LNCaP clone FGC (cell line): ENCODE results near the gene NACAD.

Experiments
- DNase-seq: peaks from one replicate; pipeline ENCODE4 v3.0.0-alpha.2; 2011; ENCODE audit warnings: low read depth
- H3K4me3 ChIP-seq: 2 replicates; pipeline ENCODE4 v1.5.1; 2011; ENCODE audit warnings: mild to moderate bottlenecking, low read depth, low read length, control low read depth
- TF ChIP-seq, protein P1 (sequence below): IDR thresholded peaks from 2 replicates; pipeline ENCODE4 v1.5.1; 2012; ENCODE audit warnings: mild to moderate bottlenecking; ENCODE audit not compliant: control insufficient read depth, insufficient read depth; ENCODE audit errors: extremely low read depth

The NACAD gene

DNA sequence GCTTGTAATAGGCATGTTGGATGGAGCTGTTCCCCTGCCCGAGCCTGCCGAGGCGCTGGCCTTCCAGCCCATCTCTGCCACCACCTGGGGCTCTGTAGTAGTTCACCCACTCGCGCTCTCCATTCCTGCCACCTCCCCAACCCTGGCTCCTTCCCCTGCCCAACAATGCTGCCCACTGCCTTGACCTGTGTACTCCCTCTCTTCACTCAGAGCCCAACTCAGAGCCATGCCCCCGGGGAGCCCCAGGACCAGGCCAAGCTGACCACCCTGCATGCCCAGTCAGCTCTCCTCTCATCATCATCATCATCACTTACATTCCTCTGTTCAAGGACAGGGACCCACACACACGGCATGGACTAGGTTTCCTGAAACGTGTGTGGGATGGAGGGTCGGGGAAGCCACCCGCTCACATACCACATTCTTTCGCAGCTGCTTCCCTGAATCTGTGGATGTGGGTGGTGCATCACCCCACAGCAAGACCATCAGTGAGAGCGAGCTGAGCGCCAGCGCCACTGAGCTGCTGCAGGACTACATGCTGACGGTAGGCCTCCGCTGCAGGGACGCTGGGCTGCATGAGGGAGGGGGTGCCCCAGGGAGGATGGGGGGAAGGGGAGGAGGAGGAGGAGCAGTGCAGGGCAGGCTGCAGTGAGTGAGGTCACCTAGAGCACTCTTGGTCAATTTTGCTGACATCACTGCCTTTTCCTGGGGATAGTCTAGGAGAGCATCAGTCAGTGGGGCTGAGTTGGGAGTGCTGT is 15.6 kb downstream of the NACAD start:
- no peak for DNase-seq
- no peak overlapping the region for H3K4me3 ChIP-seq
- TF ChIP-seq, protein P1, sequence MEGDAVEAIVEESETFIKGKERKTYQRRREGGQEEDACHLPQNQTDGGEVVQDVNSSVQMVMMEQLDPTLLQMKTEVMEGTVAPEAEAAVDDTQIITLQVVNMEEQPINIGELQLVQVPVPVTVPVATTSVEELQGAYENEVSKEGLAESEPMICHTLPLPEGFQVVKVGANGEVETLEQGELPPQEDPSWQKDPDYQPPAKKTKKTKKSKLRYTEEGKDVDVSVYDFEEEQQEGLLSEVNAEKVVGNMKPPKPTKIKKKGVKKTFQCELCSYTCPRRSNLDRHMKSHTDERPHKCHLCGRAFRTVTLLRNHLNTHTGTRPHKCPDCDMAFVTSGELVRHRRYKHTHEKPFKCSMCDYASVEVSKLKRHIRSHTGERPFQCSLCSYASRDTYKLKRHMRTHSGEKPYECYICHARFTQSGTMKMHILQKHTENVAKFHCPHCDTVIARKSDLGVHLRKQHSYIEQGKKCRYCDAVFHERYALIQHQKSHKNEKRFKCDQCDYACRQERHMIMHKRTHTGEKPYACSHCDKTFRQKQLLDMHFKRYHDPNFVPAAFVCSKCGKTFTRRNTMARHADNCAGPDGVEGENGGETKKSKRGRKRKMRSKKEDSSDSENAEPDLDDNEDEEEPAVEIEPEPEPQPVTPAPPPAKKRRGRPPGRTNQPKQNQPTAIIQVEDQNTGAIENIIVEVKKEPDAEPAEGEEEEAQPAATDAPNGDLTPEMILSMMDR = no peak

DNA sequence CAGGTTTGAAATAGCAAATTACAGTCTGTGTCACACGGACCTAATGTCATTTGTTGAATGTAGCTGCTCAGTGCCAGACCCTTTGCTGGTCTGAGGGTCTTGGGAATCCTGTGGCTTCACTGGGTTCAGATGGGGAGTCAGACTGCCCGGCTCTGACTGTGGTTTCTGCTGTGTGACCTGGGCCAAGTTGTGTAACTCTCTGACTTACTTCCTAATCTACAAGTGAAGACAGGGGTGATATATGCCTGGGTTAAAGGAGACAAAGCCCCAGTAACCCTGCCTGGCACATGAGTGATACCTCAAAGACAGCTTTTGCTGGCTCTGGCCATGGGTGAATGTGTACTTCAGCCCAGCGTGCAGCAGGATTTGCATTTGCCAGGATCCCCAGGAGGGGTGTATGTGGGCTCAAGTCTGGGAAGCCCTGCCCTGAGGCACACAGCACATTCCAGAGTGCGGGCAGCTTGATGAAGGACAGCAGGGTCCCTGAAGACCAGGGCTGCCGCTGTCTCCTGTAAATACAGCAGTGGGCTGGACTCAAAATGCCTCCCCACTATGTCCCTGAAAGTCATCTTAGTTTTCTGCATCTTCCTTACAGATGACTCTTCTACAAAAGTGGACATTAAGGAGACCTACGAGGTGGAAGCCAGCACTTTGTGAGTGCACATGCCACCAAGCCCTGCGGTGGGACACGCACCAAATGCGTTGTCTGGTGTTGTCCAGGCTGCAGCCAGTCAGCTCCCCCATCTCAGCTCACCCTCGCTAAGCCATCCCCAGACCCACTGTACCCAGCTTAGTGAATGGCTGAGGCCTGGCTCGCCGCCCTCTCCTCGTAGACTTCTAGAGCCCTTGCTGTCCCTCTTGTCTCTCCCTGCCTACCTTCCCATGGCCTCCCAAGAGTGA is 16.4 kb downstream of the NACAD start:
- no peak overlapping the region for H3K4me3 ChIP-seq
- TF ChIP-seq, protein P1 = no peak
- DNase-seq = no peak

DNA sequence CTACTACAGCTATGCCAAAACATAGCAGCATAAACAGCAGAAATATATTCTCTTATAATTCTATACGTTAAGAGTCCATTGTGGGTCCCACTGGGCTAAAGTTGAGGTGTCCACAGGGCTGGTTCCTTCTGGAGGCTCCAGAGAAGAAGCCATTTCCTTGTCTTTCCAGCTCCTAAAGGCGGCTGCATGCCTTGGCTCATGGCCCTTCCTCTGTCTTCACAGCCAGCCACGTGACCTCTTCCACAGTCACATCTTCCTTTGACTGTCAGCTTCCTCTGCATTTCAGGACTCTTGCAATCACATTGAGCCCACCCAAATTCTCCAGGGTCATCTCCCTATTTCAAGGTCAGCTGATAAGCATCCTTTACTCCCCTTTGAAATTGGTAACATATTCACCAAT is 17.2 kb downstream of the NACAD start:
- no peak overlapping the region for H3K4me3 ChIP-seq
- TF ChIP-seq, protein P1 = no peak

DNA sequence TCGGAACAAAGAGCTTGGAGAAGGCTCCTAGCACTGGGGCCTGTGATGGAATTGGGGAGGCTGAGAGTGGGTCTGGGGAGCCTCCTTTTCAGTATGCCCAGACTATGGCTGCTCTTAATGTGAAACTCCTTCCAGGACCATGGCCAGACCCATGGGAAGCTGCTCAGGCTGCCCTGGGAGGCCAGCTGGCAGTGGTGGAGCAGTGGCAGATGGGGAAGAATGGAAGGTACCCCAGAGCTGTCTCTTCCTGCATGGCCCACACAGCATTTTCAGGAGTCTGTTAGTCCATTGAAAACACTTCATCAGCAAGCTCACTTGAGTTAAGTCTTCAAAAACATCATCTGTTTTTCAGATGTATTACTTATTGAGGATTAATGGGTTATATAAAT is 18.5 kb downstream of the NACAD start:
- DNase-seq = no peak
- TF ChIP-seq, protein P1 = no peak
- H3K4me3 ChIP-seq = no peak overlapping the region

More for the DNA sequence above, 17.2 kb downstream of the NACAD start:
- DNase-seq = no peak

DNA sequence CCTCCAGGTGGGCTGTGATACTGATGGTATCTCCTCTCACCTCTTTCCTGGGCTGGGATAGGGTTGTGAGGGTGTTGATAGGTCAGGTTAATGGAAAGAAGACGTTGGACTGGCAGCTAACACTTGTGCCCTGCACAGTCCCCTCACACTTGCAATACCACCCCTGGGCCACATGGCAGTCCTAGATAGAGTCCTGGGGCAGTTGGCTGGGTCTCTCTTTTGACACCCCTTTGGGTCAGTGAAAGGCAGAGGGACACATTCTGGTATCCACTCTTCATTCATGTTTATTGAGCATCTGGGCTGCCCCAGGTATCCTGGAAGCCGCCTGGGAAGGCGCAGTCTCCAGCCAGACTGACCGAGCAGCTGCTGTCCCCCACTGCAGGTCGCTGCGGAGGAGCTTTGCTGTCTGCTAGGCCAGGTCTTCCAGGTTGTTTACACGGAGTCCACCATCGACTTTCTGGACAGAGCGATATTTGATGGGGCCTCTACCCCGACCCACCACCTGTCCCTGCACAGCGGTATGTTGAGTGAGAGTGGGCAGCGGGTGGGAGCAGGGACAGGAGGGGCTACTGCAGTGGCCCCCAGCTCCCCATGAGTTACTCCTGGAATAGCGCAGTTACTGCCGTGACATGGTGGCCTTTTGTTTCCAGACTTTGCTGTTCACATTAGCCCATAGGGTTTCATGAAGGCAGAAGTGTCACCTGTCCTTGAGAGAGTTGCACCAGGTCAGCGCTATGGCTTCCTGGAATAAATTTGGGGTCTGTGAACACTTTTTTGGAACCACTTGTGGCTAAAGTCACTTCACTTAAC is 19.1 kb downstream of the NACAD start:
- no peak overlapping the region for H3K4me3 ChIP-seq
- TF ChIP-seq, protein P1 = no peak
- no peak for DNase-seq

DNA sequence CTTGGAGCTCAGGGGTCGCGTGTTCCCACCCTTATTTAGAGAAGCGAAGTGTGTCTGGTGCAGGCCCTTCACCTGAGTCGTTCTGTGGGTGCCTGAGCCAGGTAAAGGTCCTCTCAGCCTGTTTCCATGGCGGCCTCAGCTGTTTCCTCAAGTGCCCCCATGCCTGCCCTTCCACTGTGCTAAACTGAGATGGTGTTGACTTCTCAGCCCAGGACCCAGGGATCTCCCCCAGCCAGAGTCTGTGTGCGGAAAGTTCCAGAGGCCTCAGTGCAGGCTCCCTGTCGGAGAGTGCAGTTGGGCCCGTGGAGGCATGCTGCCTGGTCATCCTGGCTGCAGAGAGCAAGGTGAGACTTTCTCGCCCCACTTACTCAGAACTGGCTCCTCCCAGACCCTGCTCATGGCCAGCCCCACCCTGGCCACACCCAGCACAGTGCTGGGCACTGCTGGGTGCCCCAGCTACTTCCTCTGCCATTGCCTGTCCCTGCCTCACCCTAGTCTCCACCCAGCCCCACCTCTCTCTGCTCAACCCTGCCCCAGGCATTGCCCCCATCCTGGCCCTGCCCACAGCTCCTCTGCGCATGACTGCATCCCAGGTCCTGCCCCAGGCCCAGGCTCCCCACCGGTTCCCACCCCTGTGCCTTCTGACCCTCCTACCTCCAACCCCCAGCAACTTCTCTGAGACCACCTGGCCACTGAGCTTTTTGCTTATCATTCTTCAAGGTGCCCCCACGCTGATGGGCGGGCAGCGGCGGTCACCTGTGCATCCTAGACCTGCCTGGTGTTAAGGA is 20.3 kb downstream of the NACAD start:
- H3K4me3 ChIP-seq = no peak overlapping the region
- DNase-seq = no peak
- TF ChIP-seq, protein P1 = no peak
